GM12873 (cell line): ENCODE measurements around the gene STK35.

Experiments used
- TF ChIP-seq, protein P1 (sequence below): IDR thresholded peaks from 2 replicates; pipeline ENCODE4 v1.5.1; 2012; ENCODE audit warnings: low read depth, mild to moderate bottlenecking, moderate library complexity, low read length, control low read depth; ENCODE audit not compliant: insufficient read depth; ENCODE audit errors: missing control alignments

The STK35 gene

DNA sequence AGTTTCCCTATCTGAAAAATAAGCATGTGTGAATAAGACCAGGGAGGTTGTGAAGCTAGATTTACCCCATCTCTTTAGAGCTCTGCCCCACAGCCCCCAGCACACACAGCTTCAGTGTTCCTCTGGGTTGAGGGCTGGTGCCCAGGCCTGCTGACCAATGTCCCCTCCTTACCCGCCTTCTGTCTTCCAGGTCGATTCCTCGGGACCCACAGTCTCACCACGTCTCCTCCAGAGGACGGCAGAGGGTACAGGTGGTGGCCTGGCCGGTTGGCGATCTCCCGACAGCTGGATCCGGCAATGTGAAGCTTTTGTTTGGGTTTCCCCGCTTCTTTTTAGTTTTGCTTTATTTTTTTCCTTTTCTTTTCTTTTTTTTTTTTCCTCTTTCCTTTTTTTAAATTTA is 42.0 kb downstream of the STK35 start:
- TF ChIP-seq, protein P1, sequence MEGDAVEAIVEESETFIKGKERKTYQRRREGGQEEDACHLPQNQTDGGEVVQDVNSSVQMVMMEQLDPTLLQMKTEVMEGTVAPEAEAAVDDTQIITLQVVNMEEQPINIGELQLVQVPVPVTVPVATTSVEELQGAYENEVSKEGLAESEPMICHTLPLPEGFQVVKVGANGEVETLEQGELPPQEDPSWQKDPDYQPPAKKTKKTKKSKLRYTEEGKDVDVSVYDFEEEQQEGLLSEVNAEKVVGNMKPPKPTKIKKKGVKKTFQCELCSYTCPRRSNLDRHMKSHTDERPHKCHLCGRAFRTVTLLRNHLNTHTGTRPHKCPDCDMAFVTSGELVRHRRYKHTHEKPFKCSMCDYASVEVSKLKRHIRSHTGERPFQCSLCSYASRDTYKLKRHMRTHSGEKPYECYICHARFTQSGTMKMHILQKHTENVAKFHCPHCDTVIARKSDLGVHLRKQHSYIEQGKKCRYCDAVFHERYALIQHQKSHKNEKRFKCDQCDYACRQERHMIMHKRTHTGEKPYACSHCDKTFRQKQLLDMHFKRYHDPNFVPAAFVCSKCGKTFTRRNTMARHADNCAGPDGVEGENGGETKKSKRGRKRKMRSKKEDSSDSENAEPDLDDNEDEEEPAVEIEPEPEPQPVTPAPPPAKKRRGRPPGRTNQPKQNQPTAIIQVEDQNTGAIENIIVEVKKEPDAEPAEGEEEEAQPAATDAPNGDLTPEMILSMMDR = no peak

DNA sequence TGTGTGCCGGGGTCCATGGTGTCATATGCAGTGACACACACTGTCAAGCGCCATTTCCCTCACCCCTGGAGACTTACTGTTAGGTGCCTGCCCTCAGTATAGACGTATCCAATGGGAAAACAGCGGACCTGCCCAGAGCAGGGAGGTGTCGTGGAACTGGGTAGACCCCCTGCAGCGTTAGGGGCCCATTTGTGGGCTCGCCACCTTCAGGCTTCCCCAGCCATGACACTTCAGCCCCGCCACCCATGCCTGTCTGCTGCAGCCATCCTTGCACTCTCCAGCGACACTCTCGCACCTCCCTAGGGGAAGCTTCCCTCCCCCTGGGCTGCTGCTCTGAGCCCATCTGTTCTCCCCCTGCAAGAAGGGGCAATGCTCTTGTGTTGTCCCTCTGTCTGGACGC is 43.2 kb downstream of the STK35 start:
- TF ChIP-seq, protein P1 = no peak

DNA sequence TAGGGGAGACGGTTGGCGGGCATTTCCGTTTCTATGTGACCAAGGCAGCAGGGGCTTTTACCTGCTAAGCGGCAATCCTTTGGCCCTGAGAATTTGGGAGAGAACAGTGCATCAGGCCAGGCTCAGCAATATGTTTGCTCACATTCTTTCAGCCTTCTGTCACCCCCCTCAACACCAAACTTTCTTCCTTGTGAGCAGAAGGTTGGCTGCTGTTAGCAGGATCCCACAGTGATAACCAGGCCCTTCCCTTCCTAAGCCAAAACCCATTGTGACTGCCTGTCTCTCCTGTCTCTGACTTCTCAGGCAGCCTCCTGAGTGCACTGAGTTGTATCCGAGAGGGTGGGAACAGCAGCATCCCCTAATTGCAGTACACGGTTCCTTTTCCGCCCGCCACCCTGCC is 43.7 kb downstream of the STK35 start:
- TF ChIP-seq, protein P1 = no peak

DNA sequence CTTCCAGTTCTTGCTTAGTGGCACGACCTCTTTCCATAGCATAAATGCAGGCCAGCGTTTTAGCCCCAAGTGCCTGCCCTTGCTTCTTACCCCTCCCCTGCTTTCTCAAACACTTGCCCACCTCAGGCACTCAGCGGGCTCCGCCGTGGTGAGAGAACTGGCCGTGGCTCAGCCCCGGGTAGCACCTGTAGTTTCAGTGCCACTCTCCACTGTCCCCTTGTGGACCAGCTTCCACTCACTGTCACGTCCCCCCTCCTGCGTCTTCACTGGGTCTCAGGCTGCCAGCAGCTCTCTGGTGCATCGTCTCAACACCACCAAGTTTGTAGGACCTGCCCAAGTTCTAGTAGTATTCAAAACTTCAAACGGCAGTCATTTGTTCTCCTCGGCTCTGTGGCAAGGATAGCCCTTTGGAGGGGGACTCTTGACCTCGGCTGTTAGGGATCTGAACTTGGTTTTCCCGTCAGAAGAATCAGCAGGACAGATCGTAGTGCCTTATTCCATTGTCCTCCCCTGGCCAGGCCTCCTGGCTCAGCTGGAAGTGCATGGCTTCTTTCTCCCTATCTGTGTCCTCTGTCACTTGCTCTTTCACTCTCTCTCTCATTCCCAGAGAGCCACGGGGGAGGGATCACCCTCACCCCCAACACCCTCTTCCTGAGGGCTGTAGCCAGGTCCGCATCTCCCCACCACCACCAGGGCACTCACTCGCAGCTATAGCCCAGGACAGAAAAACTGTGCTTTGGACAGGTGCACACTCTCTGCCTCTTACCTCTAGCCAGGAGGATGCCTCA is 44.6 kb downstream of the STK35 start:
- TF ChIP-seq, protein P1 = no peak

DNA sequence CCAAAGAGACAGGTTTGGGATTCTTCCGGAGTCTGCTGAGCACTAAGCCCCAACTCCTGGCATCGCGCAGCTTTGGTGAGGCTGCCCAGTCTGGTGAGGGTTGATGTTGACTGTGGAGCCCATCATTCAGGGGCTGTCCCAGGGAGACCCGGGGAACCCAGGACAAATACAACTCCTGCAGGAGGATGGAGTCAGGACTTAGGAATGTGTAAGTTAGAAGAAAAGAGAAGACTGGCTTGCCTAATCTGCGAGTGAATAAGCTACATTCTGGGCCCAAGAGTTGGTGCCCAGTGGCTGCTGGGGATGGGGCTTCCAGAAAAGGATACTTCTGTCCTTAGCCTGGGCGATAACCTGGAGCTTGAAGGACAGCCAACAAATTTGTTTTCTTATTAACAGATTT is 47.9 kb downstream of the STK35 start:
- TF ChIP-seq, protein P1 = no peak

DNA sequence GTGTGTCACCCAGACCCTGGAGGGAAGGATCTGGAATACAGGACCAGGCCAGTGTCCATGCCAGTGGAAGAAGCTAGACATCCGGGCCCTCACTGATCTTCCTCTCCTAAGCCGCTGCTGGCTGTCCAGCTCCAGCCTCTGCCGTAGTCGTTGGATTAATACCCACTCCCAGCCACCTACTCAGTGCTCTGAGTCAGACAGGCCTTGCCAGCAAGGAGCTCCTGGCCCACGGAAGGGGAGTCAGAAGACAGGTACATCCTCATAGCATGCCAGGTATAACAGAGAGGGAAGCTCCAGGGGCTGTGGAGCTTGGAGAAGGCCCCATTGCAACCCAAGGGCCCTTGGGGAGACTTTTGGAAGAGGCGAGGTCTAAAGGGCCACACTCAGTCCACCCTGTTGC is 49.0 kb downstream of the STK35 start:
- TF ChIP-seq, protein P1 = no peak

DNA sequence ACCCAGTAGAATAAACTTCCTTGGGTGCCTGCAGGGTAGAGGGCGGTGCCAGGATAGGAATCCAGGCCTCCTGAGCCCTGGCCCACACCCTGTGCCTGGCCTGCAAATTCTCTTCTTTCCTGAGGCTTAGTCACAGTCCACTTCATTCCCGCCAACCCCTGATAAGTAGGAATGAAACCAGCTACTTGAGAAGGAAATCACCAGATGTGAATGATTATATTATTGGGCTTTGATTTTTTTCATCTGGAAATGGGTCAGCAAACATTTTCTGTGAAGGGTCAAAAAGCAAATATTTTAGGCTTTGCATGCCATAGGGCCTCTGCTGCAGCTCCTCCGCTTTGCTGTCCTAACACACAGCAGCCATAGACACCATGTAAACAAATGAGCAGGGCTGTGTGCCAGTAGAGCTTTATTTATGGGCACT is 50.2 kb downstream of the STK35 start:
- TF ChIP-seq, protein P1 = no peak

DNA sequence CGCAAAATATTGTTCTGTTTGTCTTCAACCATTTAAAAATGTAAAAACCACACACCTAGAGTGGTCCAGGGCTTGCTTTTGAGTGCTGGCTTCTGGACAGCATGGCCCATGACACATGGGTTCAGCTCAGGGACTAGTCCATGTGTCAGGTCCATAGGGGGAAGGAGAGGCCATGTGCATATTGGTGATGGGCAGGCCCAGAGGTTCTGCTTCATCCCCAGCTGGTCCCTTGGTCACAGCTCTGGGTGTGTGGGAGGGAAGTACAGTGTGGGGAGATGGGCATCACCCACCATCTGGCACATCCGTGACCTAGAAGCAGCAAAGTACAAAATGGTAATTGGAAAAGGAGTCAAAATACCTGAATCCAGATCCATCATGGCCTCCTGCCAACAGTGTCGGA is 50.7 kb downstream of the STK35 start:
- TF ChIP-seq, protein P1 = no peak
